NCI-H1105 (cell line): Measurements from ENCODE around the gene PRR12.
A peak's percentile ranks its signal among the peaks of the same experiment; 100 is the strongest.
"Not testable (repeated sequence)": the region's sequence is repeated elsewhere in the genome, so short reads cannot be mapped to it uniquely, and the experiment has no call there.

Experiments
- DNase-seq: peaks from one replicate; lab custom pipeline; 2025; lab: John Stamatoyannopoulos, UW

Gene PRR12

GRCh38 chr19:49616945-49617344 lies 26.0 kb downstream of the PRR12 start:
- DNase-seq = no peak

DNA sequence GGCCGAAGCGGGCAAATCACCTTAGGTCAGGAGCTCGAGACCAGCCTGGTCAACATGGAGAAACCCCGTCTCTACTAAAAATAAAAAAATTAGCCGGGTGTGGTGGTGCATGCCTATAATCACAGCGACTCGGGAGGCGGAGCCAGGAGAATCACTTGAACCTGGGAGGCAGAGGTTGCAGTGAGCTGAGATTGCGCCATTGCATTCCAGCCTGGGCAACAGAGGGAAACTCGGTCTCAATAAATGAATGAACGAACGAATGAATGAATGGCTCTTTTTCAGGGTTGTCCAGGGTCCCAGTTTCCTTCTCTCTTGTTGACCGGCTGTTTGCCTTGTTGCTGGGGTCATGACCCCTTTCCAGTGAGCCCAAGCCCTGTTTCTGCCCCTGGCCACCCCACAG lies 26.9 kb downstream of the PRR12 start:
- DNase-seq = not testable (repeated sequence)

GRCh38 chr19:49624967-49625910 lies 34.3 kb downstream of the PRR12 start:
- no peak for DNase-seq

DNA sequence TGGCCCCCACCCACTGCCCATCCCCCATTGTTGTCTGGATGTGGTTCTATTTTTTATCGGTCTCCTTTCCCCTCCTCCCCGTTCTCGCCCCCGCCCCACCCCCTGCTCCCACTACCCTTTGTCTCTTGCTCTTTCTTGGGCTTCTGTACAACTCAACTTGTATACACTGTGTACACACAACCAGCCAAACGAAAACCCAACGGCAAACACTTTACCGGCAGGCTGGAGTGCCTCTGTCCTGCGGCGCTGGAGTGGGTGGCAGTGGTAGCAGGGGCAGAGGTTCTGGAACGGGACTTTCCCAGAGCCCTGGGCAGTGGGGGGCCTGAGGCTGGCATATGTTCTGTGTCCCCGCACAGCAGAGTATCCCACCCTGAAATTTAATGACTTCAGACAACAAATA lies 35.2 kb downstream of the PRR12 start:
- DNase-seq = no peak

DNA sequence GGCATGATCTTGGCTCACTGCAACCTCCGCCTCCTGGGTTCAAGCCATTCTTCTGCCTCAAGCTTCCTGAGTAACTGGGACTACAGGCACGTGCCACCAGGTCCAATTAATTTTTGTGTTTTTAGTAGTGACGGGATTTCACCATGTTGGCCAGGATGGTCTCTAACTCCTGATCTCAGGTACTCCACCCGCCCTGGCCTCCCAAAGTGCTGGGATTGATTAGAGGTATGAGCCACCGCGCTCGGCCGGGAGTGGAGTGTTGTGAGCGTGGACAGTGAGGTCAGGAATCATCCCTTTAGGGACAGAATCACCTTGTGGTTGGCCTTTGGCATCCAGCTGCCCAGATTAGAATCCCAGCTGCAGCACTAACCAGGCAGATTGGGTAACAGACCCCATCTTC lies 38.7 kb downstream of the PRR12 start:
- no peak for DNase-seq

DNA sequence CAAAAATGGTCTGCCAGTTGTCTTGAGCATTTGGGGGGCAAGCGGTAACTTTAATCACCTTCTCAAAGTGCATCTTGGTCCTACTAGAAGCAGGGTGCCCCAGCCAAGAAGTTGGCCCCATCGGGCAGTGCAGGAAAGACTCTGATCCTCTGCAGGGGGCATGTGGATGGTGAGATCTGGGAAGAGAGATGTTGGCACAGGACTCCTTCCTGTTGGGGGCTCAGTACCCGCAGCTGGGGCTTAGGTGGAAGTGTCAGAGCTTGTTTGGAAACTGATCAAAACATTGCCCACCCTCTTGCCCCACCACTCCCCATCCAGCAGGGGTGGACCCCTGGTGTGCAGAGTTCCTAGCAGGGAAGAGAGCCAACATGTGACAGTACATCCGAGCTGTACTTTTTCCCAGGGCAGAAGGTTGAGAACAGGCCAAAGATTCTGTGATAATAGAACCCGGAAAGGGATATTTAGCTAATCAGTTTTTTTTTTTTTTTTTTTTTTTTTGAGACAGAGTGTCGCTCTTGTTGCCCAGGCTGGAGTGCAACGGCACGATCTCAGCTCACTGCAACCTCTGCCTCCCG lies 40.1 kb downstream of the PRR12 start:
- no peak for DNase-seq

GRCh38 chr19:49631610-49632192 lies 40.7 kb downstream of the PRR12 start:
- no peak for DNase-seq

- DNase-seq = no peak
These were observed 41.6 kb downstream of the PRR12 start for GRCh38 chr19:49632576-49632975.

GRCh38 chr19:49633273-49633672 lies 42.3 kb downstream of the PRR12 start:
- DNase-seq = not testable (repeated sequence)

DNA sequence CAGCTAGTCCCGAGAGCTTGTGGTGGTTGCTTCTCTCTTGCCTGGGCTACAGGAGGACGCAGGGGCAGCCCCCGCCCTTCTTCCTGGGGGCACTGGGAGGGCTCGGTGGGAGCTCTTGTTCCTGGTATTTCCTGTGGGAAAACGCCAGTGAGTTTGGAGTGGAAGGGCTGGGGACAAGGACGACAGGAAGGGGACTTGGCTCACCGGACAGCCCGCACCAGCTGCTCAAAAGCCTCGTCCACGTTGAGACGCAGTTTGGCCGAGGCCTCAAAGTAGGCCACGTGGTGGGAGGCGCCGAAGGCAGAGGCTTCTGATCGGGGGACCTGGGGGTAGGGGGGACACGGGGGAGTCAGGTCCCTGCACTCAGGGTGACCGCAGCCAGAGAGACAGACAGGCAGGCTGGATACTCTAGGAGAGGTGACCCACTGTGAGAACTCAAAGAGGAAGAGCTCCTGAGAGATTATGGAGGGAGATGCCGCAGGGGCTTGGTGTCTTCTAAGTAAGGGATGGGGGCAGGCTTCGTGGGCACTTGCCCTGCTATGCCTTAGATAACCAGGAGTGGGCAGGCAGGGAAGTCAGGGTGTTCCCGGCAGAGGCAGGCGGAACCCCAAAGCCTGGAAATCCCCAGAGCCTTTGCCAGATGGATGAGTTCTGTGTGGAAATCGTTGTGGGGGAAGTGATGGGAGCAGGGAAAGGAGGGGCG lies 44.7 kb downstream of the PRR12 start:
- DNase-seq = no peak

- DNase-seq = no peak
These were observed 45.4 kb downstream of the PRR12 start for GRCh38 chr19:49636233-49636932.

DNA sequence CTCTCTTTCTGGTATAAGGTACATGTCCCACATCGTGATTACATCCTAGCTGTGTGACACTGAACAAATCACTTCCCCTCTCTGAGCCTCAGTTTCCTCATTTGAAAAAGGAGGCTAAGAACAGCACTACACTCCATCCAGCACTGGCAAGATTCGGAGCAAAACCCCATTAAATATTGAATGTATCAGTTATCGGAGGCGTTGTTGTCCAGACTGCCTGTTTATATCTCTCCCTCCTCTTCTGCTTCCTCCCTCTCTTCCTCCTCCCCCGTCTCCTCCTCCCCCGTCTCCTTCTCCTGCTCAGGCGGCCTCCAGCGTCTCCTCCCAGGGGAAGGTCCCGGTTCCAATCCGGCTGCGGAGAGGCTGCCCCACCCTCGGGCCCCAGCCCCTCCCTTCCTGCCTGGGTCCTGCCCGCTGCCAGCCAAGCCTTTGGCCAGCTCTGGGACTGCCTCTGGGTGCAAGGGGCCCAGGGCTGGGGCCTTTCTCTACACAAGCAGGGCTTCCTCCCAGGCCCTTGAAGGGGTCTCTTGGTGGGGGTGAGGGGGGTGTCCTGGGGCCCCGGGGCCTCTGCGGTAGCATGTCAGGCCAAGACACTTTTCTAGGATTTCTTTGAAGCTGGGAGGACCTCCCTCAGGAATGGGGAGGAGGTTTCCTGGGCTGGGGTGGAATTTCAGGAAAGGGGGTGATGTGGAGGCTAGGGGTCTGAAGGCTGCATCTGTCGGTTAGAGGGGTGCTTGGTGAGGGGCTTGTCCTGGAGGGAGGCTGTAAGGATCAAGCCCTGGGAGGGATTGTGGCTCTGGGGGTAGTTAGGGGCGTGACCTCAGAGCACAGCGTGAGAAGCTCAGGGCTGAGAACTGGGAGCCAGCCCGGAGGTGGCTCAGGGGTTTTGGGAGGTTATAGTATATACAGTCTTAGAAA lies 47.1 kb downstream of the PRR12 start:
- DNase-seq = no peak

- no peak for DNase-seq
These were observed 48.6 kb downstream of the PRR12 start for GRCh38 chr19:49639401-49640112.

- peak; percentile 99 for DNase-seq
These were observed 49.3 kb downstream of the PRR12 start, which contains the start of gene RRAS for GRCh38 chr19:49640113-49640898. Gene RRAS (minus strand): TSS chr19:49640143. CDS start chr19:49640098, 45 bp downstream.

GRCh38 chr19:49641688-49642491 lies 50.9 kb downstream of the PRR12 start, which contains the start of gene SCAF1:
Gene SCAF1 (plus strand): TSS chr19:49642209. CDS start chr19:49645027, 2,818 bp downstream.
- DNase-seq = peak; percentile 99

GRCh38 chr19:49642492-49643035 lies 51.6 kb downstream of the PRR12 start:
- no peak for DNase-seq

DNA sequence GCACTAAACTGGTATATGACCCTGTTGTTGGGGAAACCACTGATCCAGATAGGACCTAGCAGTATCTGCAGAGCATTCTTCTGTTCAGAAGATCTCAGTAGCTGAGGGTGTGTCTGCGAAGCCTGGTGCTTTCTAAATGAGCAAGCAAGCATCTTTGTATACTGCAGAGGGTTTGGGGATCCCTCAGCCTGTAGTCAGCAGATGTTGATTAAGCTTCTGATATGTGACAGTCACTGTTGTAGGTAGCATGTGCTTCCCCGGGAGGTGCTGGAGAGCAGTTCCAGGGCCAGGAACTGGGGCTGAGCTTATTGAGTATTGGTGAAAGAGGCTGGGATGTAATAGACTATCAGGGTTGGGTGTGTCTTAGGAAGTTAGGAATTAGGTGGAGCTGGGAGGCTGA lies 52.5 kb downstream of the PRR12 start:
- DNase-seq = no peak

DNA sequence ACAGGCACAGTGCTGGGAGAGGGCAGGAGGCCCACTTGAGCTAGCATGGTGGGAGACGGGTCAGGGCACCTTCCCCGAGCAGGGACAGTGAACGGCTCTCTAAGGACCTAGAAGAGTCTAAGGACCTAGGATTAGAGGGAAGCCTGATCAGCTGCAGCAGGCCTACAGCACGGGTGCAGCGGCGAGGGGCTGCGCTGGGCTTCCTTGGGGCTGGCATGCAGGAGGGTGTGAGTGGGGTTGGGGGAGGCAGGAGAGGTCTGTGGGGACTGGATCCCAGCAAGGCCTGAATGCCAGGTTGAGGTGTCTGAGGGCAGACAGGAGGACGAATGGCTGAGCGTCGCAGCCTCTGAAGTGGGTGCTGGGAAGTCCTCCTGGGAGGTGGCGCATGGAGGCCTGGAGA lies 54.6 kb downstream of the PRR12 start:
- no peak for DNase-seq
